Stimulated activated naive CD8-positive, alpha-beta T cell treated with anti-CD3 and anti-CD28 coated beads, Interleukin-15, Interleukin-2, amounts not matched to agents 100 U/mL and 50 U/mL, for 24 hours (primary cell): Measurements from ENCODE around the gene HGFAC.
"Not testable (repeated sequence)": the region's sequence is repeated elsewhere in the genome, so short reads cannot be mapped to it uniquely, and the experiment has no call there.

Experiments used
- ATAC-seq: fragments of 150-1000 bp; cut with Tn5 transposase; one replicate; pipeline ENCODE4 v1.10.0; 2021
- DNase-seq: peaks from one replicate; pipeline ENCODE4 v3.0.0; 2021

The HGFAC gene

DNA sequence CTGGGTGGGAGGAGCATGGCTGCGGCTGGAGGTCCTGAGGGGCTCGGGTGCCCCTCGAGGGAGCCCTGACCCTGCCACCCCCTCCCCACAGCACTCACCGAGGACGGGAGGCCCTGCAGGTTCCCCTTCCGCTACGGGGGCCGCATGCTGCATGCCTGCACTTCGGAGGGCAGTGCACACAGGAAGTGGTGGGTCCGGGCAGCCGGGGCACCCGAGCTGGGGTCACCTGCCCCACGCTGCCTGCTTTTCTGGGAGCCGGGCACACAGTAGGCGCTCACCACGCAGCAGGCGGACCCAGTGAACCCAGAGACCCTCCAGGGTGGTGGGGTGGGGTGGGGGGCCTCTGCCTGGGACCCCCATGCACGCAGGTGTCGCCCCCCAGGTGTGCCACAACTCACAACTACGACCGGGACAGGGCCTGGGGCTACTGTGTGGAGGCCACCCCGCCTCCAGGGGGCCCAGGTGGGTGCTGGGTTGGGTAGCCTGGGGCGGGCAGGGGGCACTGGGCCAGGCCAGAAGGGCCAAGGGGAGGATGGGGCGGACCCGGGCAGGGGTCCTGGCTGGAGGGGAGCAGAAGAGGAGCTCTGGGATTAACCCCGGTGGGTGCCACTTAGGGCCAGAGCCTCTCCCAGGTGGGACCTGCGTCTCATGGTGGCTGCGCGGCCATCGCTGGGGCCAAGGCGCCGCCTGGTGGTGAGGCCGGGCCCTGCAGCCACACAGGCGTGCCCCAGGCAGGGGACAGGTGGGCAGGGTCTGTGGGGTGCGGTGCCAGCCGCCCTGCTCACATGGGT is 1.4 kb downstream of the HGFAC start:
- DNase-seq = peak; percentile 80

GRCh38 chr4:3443750-3444309 is 2.1 kb downstream of the HGFAC start:
- ATAC-seq (no peak), DNase-seq (no peak)

More for the DNA sequence above, 1.4 kb downstream of the HGFAC start:
- ATAC-seq = peak; percentile 67

GRCh38 chr4:3444351-3445110 is 2.8 kb downstream of the HGFAC start:
- no peak for ATAC-seq

GRCh38 chr4:3445111-3445820 is 3.5 kb downstream of the HGFAC start:
- ATAC-seq (no peak), DNase-seq (no peak)

More at GRCh38 chr4:3444351-3445110, 2.8 kb downstream of the HGFAC start:
- DNase-seq = no peak

DNA sequence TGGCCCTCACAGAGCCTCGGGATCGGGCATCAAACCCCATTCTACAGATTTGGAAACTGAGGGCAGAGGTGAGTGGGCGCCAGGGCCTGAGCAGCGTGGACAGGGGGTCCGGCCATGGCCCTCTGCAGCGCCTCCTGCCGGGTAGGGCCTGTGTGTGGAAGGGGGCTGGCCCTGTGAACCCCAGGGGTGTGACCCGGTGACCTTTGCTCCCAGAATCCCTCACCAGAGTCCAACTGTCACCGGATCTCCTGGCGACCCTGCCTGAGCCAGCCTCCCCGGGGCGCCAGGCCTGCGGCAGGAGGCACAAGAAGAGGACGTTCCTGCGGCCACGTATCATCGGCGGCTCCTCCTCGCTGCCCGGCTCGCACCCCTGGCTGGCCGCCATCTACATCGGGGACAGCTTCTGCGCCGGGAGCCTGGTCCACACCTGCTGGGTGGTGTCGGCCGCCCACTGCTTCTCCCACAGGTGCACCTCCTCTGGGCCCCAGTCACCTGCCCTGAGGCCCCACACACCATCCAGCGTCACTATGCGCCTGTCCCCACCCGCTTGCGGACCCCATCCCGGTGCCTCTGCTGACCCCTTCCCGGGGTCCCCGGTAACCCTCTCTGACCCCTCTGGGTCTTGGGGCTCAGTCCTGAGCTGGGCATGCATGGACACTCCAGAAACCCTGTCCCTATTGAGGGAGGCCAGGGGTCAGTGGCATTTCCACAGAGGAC is 4.2 kb downstream of the HGFAC start:
- DNase-seq (no peak), ATAC-seq (no peak)

DNA sequence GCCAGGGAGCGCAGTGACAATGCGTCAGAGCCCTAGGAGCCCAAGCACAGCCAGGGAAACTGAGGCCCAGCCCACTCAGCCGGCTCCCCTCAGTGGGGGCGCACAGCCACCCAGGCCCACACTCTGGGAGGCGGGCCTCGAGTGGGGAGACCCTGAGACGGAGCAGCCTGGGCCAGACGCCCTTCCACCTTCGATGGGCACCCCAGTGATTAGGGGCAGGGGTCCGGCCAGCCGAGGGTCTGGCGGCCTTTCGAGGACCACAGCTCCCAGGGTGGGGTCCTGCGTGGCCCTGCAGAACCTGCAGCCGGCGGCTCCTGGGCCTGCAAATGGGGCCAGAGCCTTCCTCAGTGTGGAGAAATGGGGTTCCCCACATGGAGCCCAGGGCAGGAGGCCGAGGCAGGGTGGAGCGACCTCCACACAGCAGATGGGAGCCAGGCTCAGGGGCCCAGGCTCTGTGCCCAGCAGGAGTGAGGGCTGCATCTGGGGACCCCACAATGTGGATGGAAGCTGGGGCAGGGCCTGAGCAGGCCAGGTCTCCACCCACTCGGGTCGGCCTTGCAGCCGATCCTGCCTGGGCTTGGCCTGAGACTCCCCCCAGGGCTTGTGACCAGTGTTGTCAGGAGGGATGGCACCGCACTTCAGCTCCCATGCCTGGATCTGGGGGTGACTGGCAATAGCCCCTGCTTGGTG is 5.0 kb downstream of the HGFAC start:
- ATAC-seq (no peak), DNase-seq (no peak)

DNA sequence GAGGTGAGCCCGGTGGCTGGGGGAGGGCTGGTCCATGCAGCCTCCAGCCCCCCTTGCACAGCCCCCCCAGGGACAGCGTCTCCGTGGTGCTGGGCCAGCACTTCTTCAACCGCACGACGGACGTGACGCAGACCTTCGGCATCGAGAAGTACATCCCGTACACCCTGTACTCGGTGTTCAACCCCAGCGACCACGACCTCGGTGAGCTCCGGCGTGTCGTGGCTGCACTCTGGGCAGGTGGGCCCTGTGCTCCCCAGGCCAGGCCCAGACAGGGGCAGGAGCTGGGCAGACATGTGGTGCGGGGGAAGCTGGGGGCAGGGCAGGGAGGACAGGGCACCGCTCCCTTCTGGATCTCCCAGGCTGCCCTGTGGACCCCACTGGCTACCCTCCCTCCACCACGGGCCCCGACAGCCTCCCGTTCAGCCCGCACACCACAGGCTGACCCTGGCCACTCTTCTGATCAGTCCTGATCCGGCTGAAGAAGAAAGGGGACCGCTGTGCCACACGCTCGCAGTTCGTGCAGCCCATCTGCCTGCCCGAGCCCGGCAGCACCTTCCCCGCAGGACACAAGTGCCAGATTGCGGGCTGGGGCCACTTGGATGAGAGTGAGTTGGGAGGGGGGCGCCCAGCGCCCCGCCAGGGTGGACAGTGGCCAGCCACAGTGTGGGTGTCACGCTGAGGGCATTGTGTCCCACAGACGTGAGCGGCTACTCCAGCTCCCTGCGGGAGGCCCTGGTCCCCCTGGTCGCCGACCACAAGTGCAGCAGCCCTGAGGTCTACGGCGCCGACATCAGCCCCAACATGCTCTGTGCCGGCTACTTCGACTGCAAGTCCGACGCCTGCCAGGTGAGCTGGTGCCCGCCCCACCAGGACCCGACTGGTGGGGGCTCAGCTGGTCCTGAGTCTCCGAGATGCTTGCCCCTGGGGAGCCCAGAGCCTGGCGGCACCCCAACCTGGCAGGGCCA is 5.9 kb downstream of the HGFAC start:
- DNase-seq = no peak
- ATAC-seq = no peak

- no peak for ATAC-seq
- no peak for DNase-seq
Measured at GRCh38 chr4:3449047-3449573, 7.3 kb downstream of the HGFAC start.

GRCh38 chr4:3449574-3450534 is 8.1 kb downstream of the HGFAC start:
- DNase-seq (no peak), ATAC-seq (no peak)

GRCh38 chr4:3450643-3451042 is 8.9 kb downstream of the HGFAC start:
- no peak for ATAC-seq
- no peak for DNase-seq

DNA sequence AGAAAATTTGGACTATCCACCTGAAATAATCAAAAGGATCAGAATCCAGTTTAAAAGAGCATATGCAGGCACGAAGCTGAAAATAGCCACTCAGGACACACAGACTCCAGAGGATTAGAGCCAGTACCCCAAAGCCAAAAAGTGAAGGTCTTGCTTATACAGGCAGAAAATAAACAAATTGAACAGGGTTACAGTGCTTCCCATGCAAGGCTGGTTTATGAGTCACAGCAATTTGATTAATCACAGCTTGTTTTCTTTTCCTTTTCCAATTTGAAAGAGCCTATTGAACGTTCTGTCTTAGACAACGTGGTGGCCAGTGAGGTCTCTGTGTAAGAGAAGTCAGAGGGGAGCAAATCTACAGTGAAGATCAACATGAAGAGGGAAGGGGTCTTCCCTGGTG is 10.2 kb downstream of the HGFAC start:
- DNase-seq = no peak
- ATAC-seq = no peak

DNA sequence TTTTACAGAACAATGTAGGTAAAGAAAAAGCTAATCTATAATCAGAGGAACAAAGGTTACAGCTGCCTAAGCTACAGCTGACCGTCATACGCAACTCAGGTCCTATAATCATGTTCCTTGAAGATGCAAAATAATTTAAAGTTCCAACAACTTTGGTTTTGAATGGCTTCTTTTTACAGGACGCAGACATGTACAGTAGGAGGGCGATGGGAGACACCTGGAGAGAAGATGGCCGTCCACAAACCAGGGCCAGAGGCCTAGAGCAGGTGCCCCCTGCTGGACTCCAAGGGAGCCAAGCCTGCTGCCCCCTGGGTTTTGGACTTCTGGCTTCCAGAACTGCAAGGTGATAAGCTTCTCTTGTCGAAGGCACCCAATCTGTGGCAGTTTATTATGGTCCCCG is 10.6 kb downstream of the HGFAC start:
- ATAC-seq (no peak), DNase-seq (no peak)

- ATAC-seq, DNase-seq: not testable (repeated sequence)
Measured at GRCh38 chr4:3455596-3455995, 13.8 kb downstream of the HGFAC start.

DNA sequence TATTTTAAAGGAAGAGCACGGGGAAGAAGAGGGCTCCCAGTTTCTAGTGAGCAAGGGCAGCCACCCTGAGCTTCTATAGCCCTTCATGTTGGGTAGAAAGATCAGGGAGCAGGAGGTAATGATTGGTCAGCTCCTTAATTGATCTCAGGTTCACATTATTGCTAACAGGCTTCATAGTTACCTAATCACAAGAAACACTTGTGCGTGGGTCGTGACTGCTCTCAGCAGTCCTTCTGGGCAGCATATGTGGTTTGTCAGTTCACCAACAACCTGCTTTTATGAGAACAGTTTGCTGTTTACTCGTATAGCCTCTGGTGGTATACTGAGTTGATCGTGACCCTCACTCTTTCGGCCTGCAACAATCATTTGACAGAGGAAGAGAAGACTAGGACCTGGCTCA is 16.6 kb downstream of the HGFAC start:
- no peak for DNase-seq
- no peak for ATAC-seq

DNA sequence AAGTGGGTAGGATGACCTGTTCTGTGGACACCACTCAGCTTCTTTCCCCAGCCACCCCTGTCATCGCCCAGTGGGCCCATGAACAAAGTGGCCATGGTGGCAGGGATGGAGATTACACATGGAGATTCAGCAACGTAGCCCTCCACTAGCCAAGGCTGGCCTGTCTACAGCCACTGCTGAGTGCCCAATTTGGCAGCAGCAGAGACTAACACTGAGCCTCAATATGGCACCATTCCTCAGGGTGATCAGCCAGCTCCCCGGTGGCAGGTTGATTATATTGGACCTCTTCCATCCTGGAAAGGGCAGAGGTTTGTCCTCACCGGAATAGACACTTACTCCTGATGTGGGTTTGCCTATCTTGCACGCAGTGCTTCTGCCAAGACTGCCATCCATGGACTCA is 17.4 kb downstream of the HGFAC start:
- DNase-seq, ATAC-seq: not testable (repeated sequence)

DNA sequence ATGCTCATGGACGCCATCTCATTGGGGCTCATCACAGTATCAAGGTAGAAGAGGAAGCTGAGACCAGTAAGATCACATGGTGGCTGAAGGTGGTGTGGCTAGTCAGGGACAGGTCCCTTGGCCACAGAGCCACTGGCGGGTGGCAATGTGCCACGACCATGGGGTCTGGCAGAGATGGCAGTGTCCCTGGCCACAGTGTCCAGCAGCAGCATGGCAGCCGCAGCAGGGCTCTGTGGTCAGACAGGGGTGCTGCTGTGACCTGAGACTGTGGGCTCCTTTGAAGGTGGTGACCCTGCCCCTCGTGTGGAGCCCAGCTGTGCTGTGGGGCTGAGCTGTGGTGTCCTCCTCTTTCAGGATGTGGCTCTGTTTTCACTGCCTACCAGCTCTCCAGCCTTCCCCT is 19.2 kb downstream of the HGFAC start:
- no peak for DNase-seq
- no peak for ATAC-seq

- no peak for DNase-seq
Measured at GRCh38 chr4:3461515-3462291, 19.9 kb downstream of the HGFAC start.

DNA sequence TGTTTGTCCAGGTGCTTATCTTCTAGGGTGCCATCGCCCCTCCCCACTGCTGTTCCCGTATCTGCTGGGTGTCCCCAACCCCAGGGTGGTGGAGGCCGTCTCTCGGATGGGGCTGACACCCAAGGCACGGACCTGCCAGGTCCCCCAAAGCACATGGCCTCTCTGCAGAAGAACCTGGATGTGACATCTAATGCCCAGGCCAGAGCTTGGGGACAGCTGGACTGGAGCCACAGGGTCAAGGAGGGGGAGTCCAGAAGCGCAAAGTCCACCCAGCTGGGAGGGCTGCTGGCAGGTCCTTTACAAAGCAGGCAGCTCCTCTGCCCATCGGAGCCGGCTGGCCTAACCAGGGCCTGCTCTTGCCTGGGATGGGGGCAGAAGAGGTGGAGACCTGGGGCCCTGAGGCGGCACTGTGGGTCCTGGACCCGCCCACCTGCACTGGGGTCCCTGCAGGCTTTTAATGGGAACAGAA is 20.6 kb downstream of the HGFAC start:
- no peak for DNase-seq
- ATAC-seq = no peak

More at GRCh38 chr4:3461515-3462291, 19.9 kb downstream of the HGFAC start:
- ATAC-seq = no peak
